Measurements from ENCODE around the gene EPHA1. TPM values are rescaled to one million over a fixed set of nuclear protein-coding genes. Genes with fewer than 3 reads are reported as not detected.
"Not testable (repeated sequence)": the region's sequence is repeated elsewhere in the genome, so short reads cannot be mapped to it uniquely, and the experiment has no call there.

EPHA1 gene
- polyA plus RNA-seq, 3 donors = 0.89 to 4.9 TPM; not detected in 1

GRCh38 chr7:143410521-143411004, 1.9 kb upstream of the EPHA1 start:
- 13 to 55% (median 25%) methylated on average over 6 of the region's 6 CpGs for WGBS, 3 donors
- H3K27ac ChIP-seq (ENCODE audit: low read depth, low read length) = no peak overlapping the region

GRCh38 chr7:143408252-143408685, 387 bp downstream of the EPHA1 start:
- WGBS, 3 donors = 15 to 37% (median 31%) methylated on average over 15 to 20 of the region's 20 CpGs
- no peak overlapping the region for H3K27ac ChIP-seq (ENCODE audit: low read depth, low read length)

- H3K27ac ChIP-seq (ENCODE audit: low read depth, low read length) = no peak overlapping the region
- 38 to 58% (median 54%) methylated on average over 13 of the region's 13 CpGs for WGBS, 3 donors
Observed at GRCh38 chr7:143407287-143408251, 1.1 kb downstream of the EPHA1 start.

GRCh38 chr7:143406002-143406357, 2.7 kb downstream of the EPHA1 start:
- WGBS, 3 donors = 74 to 83% (median 78%) methylated on average over 3 of the region's 3 CpGs
- H3K27ac ChIP-seq (ENCODE audit: low read depth, low read length) = no peak overlapping the region

GRCh38 chr7:143405173-143406001, 3.3 kb downstream of the EPHA1 start:
- 63 to 70% (median 64%) methylated on average over 9 of the region's 9 CpGs for WGBS, 3 donors
- no peak overlapping the region for H3K27ac ChIP-seq (ENCODE audit: low read depth, low read length)

GRCh38 chr7:143402233-143402632, 6.4 kb downstream of the EPHA1 start:
- WGBS, 3 donors = 88% methylated on average over 4 of the region's 4 CpGs
- H3K27ac ChIP-seq (ENCODE audit: low read depth, low read length) = not testable (repeated sequence)

- WGBS, 3 donors = 86 to 92% (median 91%) methylated on average over 12 of the region's 12 CpGs
- no peak overlapping the region for H3K27ac ChIP-seq (ENCODE audit: low read depth, low read length)
Observed at GRCh38 chr7:143401265-143401664, 7.4 kb downstream of the EPHA1 start.

GRCh38 chr7:143399642-143400041, 9.0 kb downstream of the EPHA1 start:
- 94 to 98% (median 94%) methylated on average over 19 to 20 of the region's 20 CpGs for WGBS, 3 donors
- no peak overlapping the region for H3K27ac ChIP-seq (ENCODE audit: low read depth, low read length)

GRCh38 chr7:143399151-143399550, 9.5 kb downstream of the EPHA1 start:
- no peak overlapping the region for H3K27ac ChIP-seq (ENCODE audit: low read depth, low read length)
- 91 to 92% (median 91%) methylated on average over 8 of the region's 8 CpGs for WGBS, 3 donors

- no peak overlapping the region for H3K27ac ChIP-seq (ENCODE audit: low read depth, low read length)
- 90 to 97% (median 96%) methylated on average over 14 of the region's 14 CpGs for WGBS, 3 donors
Observed at GRCh38 chr7:143398616-143399015, 10.0 kb downstream of the EPHA1 start.

GRCh38 chr7:143397710-143398530, 10.7 kb downstream of the EPHA1 start:
- no peak overlapping the region for H3K27ac ChIP-seq (ENCODE audit: low read depth, low read length)
- WGBS, 3 donors = 92 to 93% (median 92%) methylated on average over 16 of the region's 16 CpGs

- no peak overlapping the region for H3K27ac ChIP-seq (ENCODE audit: low read depth, low read length)
- WGBS, 3 donors = 82 to 90% (median 89%) methylated on average over 28 of the region's 28 CpGs
Observed at GRCh38 chr7:143396625-143397556, 11.8 kb downstream of the EPHA1 start.

- WGBS, 3 donors = 79 to 86% (median 83%) methylated on average over 7 of the region's 7 CpGs
- H3K27ac ChIP-seq (ENCODE audit: low read depth, low read length) = no peak overlapping the region
Observed at GRCh38 chr7:143396182-143396581, 12.5 kb downstream of the EPHA1 start.

GRCh38 chr7:143395187-143396149, 13.2 kb downstream of the EPHA1 start:
- WGBS, 3 donors = 37 to 76% (median 52%) methylated on average over 21 of the region's 21 CpGs
- H3K27ac ChIP-seq (ENCODE audit: low read depth, low read length) = no peak overlapping the region

- no peak overlapping the region for H3K27ac ChIP-seq (ENCODE audit: low read depth, low read length)
- 74 to 94% (median 76%) methylated on average over 6 of the region's 6 CpGs for WGBS, 3 donors
Observed at GRCh38 chr7:143394777-143395176, 13.9 kb downstream of the EPHA1 start.

GRCh38 chr7:143394068-143394467, 14.6 kb downstream of the EPHA1 start:
- H3K27ac ChIP-seq (ENCODE audit: low read depth, low read length) = no peak overlapping the region
- WGBS, 3 donors = 90 to 97% (median 95%) methylated on average over 6 of the region's 6 CpGs

Measured in adipose tissue (tissue), 3 donors.